Keratinocyte (primary cell): ENCODE results near the gene TINAG.

ENCODE experiments used
- EZH2 ChIP-seq: IDR thresholded peaks from one replicate; pipeline ENCODE4 v1.6.1; 2012; ENCODE audit warnings: inconsistent platforms, mild to moderate bottlenecking, low read length, moderate library complexity
- TF ChIP-seq, protein P1 (sequence below), 3 experiments: IDR thresholded peaks in 1 of 3; conservative IDR thresholded peaks in 1 of 3; optimal IDR thresholded peaks in 1 of 3; 2 replicates in 2 of 3; 3 replicates in 1 of 3; pipeline versions ENCODE3 to v1.5.1; 2011; ENCODE audit warnings: low read length in 3 of 3, mild to moderate bottlenecking in 3 of 3, moderate library complexity in 2 of 3, control low read depth in 1 of 3, inconsistent platforms in 1 of 3; ENCODE audit not compliant: insufficient read depth in 2 of 3; ENCODE audit errors: extremely low read depth in 1 of 3

DNA sequence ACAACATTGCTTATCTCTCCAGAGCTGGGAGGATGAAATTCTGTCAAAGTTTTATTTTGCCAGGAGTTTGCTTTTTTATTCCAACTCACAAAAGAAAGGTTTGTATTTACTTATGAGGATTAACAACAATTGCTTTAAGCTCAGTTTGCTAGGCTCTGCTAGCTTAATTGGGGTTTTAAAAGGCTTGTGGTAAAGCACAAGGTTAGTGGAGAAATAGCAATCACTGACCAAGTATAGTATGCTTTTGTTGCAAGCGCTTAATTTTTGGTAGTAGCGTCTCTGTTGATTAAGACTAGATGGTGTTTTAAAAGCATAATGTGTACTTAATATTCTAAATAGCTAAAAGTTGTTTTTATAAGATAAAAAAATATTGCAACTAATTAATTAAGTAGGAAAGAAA, 45.7 kb downstream of the TINAG start:
- TF ChIP-seq EZH2: no peak
- TF ChIP-seq, protein P1, sequence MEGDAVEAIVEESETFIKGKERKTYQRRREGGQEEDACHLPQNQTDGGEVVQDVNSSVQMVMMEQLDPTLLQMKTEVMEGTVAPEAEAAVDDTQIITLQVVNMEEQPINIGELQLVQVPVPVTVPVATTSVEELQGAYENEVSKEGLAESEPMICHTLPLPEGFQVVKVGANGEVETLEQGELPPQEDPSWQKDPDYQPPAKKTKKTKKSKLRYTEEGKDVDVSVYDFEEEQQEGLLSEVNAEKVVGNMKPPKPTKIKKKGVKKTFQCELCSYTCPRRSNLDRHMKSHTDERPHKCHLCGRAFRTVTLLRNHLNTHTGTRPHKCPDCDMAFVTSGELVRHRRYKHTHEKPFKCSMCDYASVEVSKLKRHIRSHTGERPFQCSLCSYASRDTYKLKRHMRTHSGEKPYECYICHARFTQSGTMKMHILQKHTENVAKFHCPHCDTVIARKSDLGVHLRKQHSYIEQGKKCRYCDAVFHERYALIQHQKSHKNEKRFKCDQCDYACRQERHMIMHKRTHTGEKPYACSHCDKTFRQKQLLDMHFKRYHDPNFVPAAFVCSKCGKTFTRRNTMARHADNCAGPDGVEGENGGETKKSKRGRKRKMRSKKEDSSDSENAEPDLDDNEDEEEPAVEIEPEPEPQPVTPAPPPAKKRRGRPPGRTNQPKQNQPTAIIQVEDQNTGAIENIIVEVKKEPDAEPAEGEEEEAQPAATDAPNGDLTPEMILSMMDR (optimal IDR thresholded peaks at IDR 0.05 in 1 of 3, IDR thresholded peaks at IDR 0.05 in 1 of 3, conservative IDR thresholded peaks at IDR 0.05 in 1 of 3; ENCODE audit: extremely low read depth in 1 of 3, insufficient read depth in 2 of 3, low read length in 3 of 3): no peak
